Inflammatory macrophage treated with lipopolysaccharide for 4 hours (primary cell): ENCODE measurements around the gene CD300LB.
"Not testable (repeated sequence)": the region's sequence is repeated elsewhere in the genome, so short reads cannot be mapped to it uniquely, and the experiment has no call there.

Experiments used
- DNase-seq: peaks from one replicate; pipeline ENCODE4 v3.0.0-alpha.2; 2020

The CD300LB gene

GRCh38 chr17:74531231-74531761 is at the start of gene CD300LB:
Gene CD300LB (minus strand): TSS chr17:74531475. CDS start chr17:74531350, 125 bp downstream.
- peak; percentile 62 for DNase-seq

GRCh38 chr17:74579900-74580299 is 48.6 kb upstream of the CD300LB start:
- peak; percentile 22 for DNase-seq

- no peak for DNase-seq
These were observed 47.7 kb upstream of the CD300LB start for GRCh38 chr17:74578979-74579378.

- no peak for DNase-seq
These were observed 43.3 kb upstream of the CD300LB start for GRCh38 chr17:74574489-74575142.

GRCh38 chr17:74573635-74574034 is 42.4 kb upstream of the CD300LB start:
- not testable (repeated sequence) for DNase-seq

GRCh38 chr17:74573169-74573568 is 41.9 kb upstream of the CD300LB start:
- no peak for DNase-seq

- DNase-seq: peak; percentile 29
These were observed 40.5 kb upstream of the CD300LB start for GRCh38 chr17:74571621-74572270.

GRCh38 chr17:74569020-74570003 is 38.0 kb upstream of the CD300LB start:
- peak; percentile 99 for DNase-seq

- no peak for DNase-seq
These were observed 37.0 kb upstream of the CD300LB start for GRCh38 chr17:74568106-74568873.

GRCh38 chr17:74567397-74567796 is 36.1 kb upstream of the CD300LB start, which contains the start of gene CD300H:
Gene CD300H (minus strand): TSS chr17:74567509.
- DNase-seq: peak; percentile 70

- DNase-seq: peak; percentile 61
These were observed 35.0 kb upstream of the CD300LB start for GRCh38 chr17:74566132-74566753.

- no peak for DNase-seq
These were observed 33.9 kb upstream of the CD300LB start for GRCh38 chr17:74565126-74565525.

- no peak for DNase-seq
These were observed 32.1 kb upstream of the CD300LB start for GRCh38 chr17:74563358-74563757.

- peak; percentile 55 for DNase-seq
These were observed 30.3 kb upstream of the CD300LB start for GRCh38 chr17:74561586-74561985.

- DNase-seq: no peak
These were observed 27.7 kb upstream of the CD300LB start for GRCh38 chr17:74558882-74559519.

- peak; percentile 67 for DNase-seq
These were observed 27.1 kb upstream of the CD300LB start for GRCh38 chr17:74558402-74558801.

- DNase-seq: peak; percentile 28
These were observed 24.2 kb upstream of the CD300LB start for GRCh38 chr17:74555427-74555940.

GRCh38 chr17:74554909-74555308 is 23.6 kb upstream of the CD300LB start:
- DNase-seq: peak; percentile 60

GRCh38 chr17:74552037-74552436 is 20.8 kb upstream of the CD300LB start:
- DNase-seq: no peak

GRCh38 chr17:74550602-74551001 is 19.3 kb upstream of the CD300LB start:
- DNase-seq: no peak

GRCh38 chr17:74549343-74549742 is 18.1 kb upstream of the CD300LB start:
- DNase-seq: no peak
